ENCODE measurements around the gene NME8.
"Not testable (repeated sequence)": the region's sequence is repeated elsewhere in the genome, so short reads cannot be mapped to it uniquely, and the experiment has no call there.

Gene NME8, protein sequence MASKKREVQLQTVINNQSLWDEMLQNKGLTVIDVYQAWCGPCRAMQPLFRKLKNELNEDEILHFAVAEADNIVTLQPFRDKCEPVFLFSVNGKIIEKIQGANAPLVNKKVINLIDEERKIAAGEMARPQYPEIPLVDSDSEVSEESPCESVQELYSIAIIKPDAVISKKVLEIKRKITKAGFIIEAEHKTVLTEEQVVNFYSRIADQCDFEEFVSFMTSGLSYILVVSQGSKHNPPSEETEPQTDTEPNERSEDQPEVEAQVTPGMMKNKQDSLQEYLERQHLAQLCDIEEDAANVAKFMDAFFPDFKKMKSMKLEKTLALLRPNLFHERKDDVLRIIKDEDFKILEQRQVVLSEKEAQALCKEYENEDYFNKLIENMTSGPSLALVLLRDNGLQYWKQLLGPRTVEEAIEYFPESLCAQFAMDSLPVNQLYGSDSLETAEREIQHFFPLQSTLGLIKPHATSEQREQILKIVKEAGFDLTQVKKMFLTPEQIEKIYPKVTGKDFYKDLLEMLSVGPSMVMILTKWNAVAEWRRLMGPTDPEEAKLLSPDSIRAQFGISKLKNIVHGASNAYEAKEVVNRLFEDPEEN

DNA sequence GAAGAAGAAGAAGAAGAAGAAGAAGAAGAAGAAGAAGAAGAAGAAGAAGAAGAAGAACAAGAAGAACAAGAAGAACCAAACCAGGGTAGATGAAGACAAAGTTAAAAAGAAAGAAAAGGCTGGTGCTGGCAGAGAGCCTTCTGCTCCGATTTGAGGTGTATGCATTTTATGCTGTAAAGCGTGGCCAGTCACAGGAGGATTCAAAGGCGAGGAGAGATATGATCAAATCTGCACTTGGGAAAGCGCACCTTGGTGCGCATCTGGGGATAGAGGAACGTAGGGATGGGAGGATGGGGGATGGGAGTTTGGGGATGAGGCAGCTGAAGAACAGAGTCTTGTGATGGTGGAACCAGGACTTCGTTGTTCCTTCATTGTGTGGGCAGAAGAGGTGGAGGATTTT, at the start of gene NME8:
TSS of gene NME8 (plus strand) at position 301 of the 400 bp plus-strand sequence. CDS start 1,670 bp downstream, outside the sequence.
- no peak for DNase-seq

DNA sequence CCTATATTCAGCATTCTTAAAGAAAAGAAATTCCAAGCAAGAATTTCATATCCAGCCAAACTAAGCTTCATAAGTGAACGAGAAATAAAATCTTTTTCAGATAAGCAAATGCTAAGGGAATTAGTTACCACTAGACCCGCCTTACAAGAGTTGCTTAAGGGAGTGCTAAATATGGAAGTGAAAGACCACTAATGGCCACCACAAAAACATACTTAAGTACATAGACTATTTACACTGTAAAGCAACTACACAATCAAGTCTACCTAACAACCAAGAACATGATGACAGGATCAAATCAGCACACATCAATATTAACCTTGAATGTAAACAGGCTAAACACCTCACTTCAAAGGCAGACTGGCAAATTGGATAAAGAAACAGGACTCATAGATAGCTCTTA, 42.2 kb upstream of the NME8 start:
- no peak for DNase-seq

GRCh38 chr7:37812161-37812580, 36.2 kb upstream of the NME8 start:
- not testable (repeated sequence) for DNase-seq

DNA sequence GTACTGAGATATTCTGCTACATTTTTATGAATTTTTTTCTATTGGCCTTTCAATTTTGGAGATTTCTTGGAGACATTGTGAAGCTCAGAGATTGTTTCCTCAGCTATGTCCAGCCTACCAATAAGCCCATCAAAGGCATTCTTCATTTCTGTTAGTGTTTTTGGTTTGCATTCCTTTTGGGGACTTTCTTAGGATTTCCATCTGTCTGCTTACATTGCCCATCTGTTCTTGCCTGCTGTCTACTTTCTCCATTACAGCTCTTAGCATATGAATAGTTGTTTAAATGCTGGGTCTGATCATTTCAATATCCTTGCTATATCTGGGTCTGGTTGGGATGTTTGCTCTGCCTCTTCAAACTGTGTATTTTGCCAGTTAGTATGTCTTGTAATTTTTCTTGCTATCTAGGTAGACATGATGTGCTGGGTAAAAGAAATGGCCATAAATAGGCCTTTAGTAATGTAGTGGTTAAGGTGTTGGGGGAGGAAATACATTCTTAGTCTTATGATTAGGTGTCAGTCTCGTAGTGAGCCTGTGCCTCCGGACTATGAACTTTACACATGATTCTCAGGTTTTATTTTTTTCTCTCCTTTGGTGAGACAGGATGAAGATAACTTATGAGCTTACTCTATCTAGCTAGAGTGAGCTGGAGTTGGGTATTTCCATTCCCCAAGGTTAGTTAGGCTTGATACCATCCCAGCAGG, 32.6 kb upstream of the NME8 start:
- DNase-seq = no peak

DNA sequence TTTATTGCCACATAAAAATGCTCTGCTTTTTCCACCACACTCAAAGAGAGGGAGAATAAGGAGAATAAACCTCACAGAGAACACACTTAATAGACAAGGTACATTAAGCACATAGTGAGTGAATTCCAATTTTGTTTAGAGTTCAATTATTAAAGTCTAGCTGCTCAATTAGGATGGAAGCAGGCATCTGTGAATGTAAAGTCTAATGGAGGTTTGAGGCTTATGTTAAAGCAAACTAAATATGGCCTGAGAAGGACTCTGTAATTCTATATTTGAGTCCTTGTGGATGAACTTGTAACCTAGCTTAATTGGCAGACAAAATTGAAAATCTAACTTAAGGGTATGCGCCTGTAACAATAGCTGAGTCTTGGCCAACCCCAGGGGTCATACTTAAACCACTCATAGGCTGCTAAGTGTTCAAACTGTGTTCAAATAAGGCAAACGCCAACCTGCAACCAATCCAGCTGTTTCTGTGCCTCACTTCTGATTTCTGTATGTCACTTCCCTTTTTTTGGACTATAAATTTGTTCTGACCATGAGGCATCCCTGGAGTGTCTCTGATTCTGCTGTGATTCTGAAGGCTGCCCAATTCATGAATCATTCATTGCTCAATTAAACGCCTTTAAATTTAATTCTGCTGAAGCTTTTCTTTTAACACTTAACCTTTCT, 31.3 kb upstream of the NME8 start:
- no peak for DNase-seq

GRCh38 chr7:37817591-37817960, 30.8 kb upstream of the NME8 start:
- DNase-seq = no peak

GRCh38 chr7:37817996-37818720, 30.2 kb upstream of the NME8 start:
- no peak for DNase-seq

GRCh38 chr7:37820708-37821468, 27.5 kb upstream of the NME8 start:
- no peak for DNase-seq

GRCh38 chr7:37822946-37823345, 25.5 kb upstream of the NME8 start:
- no peak for DNase-seq

DNA sequence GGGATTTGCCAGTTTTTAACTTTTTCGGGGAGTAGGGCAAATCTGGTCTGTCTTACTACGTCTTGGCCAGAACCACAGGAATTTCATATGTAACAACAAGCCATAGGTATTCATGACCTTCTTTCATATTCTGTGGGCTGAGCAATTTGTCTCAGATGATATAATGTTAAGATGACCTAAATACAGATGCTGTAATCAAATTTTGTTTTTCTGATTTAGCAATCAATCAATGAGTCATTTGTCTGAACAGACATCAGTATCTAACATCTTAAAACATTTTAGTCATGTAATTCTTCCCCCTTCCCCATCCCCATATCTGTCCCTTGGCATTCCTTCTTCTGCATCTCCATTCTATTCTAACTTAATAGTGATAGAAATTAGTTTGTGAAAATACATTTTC, 24.8 kb upstream of the NME8 start:
- no peak for DNase-seq

DNA sequence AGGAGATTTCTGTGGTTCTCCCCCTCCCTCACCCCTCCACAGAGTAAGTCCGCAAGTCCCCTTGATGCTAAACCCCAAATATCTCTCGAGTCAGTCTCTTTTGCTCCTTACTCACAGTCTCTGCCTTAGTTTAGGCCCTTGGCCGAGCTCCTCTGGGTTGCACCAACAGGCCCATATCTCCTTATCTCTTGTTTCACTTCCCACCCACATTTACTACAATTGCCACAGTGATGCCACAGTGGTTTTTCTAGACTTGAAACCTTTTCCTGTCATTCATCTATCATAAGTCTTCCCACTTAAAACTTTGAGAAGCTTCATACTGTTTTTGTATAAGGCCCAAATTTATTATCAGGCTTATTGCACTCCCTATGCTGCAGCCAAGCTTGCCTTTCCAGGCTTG, 23.4 kb upstream of the NME8 start:
- no peak for DNase-seq

DNA sequence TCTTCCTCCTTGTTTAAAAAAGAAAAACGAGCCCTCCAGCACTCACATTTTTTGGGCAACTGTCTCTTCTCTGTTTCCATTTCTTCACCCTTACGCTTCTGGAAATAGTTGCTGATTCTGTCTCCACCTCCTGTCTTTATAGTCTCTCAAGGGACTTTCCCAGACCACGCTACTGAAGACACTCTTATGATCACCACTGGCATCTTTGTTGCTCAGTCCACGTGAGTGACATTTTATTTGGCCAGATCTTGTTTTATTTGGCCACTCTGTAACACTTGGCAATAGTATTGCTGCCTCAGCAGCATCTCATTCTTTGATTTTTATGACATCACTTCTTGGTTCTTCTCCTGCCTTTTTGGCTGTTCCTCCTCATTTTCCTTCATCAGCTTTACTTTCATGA, 21.6 kb upstream of the NME8 start:
- no peak for DNase-seq

DNA sequence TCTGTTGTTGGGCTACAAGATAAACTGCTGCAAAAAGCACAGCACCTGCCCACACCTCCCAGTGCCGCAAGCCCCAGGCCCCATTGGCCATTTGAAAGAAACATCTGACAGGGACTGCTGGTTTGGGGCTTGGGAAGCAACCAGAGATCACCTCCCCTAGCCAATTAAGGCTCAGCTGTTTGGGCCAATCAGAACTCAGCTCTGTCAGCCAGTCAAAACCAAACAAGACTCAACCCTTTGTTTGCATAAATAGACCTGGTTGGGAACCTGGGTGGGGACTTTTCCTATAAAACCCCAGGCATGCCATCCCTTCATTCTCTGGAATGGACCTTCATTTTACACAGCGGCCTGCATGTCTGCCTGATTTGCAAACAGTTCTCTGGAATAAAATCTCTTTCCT, 17.2 kb upstream of the NME8 start:
- DNase-seq = no peak

DNA sequence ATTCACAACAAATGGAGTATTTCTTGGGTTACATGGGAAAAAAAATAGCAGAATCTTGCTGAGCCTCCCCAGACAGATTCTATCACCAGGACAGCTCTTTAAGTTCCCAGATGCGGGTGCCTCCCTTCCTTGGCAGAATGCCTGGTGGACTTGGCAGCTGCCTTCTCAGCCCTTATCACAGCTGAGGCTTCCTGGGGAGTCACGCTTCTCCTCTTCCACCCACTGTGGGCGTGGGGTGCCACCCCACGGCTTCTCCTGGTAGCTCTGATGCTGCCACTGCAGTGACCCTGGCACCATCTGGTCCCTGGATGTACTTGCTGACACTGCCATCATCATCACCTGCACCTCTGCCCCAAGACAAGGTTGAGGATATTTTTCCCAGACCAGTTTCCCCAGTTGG, 16.2 kb upstream of the NME8 start:
- peak; percentile 77 for DNase-seq

GRCh38 chr7:37833107-37833817, 15.1 kb upstream of the NME8 start:
- peak; percentile 70 for DNase-seq

GRCh38 chr7:37833818-37834146, 14.6 kb upstream of the NME8 start:
- DNase-seq = no peak

DNA sequence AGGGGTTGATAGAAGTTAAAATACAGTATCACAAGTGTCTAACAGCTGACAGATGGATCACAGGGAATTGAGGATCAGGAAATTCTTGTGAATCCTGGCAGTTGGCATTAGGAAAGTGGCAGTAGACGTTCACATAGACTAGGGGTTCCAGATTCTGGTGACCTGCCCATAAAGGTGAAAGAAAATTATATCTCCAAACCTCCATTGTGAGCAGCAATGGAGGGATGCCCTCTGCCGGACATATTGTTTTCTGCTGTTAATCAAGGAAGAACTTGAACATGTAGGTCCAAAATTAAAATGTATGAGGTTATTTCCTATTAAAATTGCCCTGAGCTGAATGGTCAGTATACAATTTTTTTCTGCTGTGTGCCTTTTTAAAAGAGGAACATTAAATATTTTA, 5.1 kb downstream of the NME8 start:
- DNase-seq = no peak

DNA sequence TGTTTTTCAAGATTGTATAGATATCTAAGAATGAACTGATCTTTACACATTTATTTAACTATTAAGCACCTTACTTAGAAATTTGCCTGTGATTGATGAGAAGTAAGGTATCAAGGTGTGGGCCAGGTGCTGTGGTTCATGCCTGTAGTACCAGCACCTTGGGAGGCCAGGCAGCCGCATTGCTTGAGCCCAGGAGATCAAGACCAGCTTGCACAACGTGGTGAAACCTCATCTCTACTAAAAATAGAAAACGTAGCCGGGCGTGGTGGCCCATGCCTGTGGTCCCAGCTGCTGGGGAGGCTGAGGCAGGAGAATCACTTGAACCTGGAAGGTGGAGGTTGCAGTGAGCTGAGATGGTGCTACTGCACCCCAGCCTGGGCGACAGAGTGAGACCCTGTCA, 33.7 kb downstream of the NME8 start:
- DNase-seq = no peak

DNA sequence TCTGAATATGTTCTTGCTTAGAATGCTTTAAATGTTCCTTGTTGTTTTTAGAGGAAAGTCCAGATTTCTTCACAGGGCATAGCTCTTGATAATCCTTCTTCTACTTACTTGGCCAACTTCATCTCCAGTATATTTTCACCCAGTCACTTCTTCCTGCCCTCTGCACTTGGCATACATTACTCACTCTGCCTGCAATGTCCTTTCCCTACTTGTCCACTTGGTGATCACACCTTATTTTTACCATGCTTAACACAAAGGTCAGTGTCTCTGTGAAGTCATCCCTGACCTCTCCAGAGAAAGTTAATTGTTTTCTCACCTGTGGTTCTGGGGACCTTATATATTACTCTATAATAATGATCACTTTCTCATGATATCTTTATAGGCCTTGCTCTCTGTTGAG, 45.0 kb downstream of the NME8 start:
- DNase-seq = no peak

DNA sequence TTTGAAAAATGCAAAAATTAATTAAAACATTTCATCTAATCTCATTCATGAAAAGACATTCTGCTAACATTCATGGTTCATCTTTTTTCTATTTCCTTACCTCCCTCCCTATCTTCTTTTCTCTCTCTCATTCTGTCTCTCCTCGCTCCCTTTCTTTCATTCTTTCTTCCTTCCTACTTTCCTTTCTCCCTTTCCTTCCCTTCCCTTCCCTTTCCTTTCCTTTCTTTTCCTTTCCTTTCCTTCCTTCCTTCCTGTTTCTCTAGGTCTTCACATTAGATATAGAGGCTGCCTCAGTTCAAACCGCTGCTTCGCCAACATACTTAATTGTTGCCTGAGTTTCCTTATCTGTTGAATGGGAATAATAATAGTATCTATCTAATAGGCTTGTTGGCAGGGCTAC, 46.3 kb downstream of the NME8 start:
- DNase-seq = no peak

DNA sequence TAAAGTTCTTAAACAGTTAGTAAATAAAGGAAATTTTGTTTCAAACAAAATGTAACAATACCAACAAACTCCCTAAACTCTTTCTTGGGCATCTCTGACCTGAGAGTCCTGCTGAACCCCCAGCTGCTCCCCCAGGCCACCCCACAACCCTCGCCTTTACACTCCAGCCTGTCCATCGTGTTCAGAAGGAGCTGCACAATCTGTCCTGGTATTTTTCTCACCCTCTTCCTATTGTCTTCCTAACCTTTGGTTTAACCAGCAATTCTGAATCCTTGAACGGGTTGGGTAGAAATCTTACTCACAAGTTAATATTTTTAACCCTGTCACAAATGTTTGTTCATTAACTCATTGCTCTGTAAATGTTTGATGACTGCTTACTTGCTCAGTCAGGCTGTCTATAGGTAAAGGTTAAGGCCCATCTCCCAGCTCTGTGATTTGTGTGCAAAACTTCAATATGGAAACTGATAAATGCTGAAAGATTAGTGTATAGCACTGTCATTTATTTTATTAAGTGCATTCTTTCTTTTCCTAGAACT, 51.4 kb downstream of the NME8 start:
- no peak for DNase-seq

Data from right forelimb (tissue), 1 donor.